ENCODE data around the gene PGBD4. TPM values are rescaled to one million over a fixed set of nuclear protein-coding genes. Genes with fewer than 3 reads are reported as not detected.
"Not testable (repeated sequence)": the region's sequence is repeated elsewhere in the genome, so short reads cannot be mapped to it uniquely, and the experiment has no call there.

Gene PGBD4
- total RNA-seq, 1 donor from 2014 or later = 1.9 TPM

- ATAC-seq (no peak), DNase-seq (ENCODE audit: low spot score) (no peak)
- intact Hi-C loops (cut with DNase I) = loop anchor here (5.0 kb wide), 1 partner anchor 102 kb away; the partner anchor contains the start of gene KATNBL1
Observed at GRCh38 chr15:34109797-34110663, 8.1 kb downstream of the PGBD4 start.

- intact Hi-C loops (cut with DNase I) = no loop called here
- ATAC-seq (no peak), DNase-seq (ENCODE audit: low spot score) (no peak)
Observed at GRCh38 chr15:34111488-34111887, 9.6 kb downstream of the PGBD4 start.

GRCh38 chr15:34114215-34114614, 12.3 kb downstream of the PGBD4 start:
- intact Hi-C loops (cut with DNase I) = no loop called here
- ATAC-seq (no peak), DNase-seq (ENCODE audit: low spot score) (no peak)

- intact Hi-C loops (cut with DNase I) = no loop called here
- ATAC-seq = no peak
- DNase-seq (ENCODE audit: low spot score) = no peak
Observed at GRCh38 chr15:34114739-34115138, 12.9 kb downstream of the PGBD4 start.

GRCh38 chr15:34116620-34117019, 14.7 kb downstream of the PGBD4 start:
- intact Hi-C loops (cut with DNase I) = no loop called here
- DNase-seq (ENCODE audit: low spot score) (no peak), ATAC-seq (no peak)

GRCh38 chr15:34119291-34119690, 17.4 kb downstream of the PGBD4 start:
- intact Hi-C loops (cut with DNase I) = no loop called here
- DNase-seq (ENCODE audit: low spot score) (no peak), ATAC-seq (no peak)

GRCh38 chr15:34120420-34120819, 18.5 kb downstream of the PGBD4 start:
- DNase-seq (ENCODE audit: low spot score); intact Hi-C loops (cut with DNase I); ATAC-seq: not testable (repeated sequence)

GRCh38 chr15:34121786-34122185, 19.9 kb downstream of the PGBD4 start:
- DNase-seq (ENCODE audit: low spot score); intact Hi-C loops (cut with DNase I); ATAC-seq: not testable (repeated sequence)

GRCh38 chr15:34122771-34123183, 20.9 kb downstream of the PGBD4 start:
- DNase-seq (ENCODE audit: low spot score) (no peak), ATAC-seq (peak; percentile 26)
- intact Hi-C loops (cut with DNase I) = no loop called here

- ATAC-seq (no peak), DNase-seq (ENCODE audit: low spot score) (no peak)
- intact Hi-C loops (cut with DNase I) = no loop called here
Observed at GRCh38 chr15:34124651-34125050, 22.8 kb downstream of the PGBD4 start.

- ATAC-seq = no peak
- intact Hi-C loops (cut with DNase I) = no loop called here
- DNase-seq (ENCODE audit: low spot score) = no peak
Observed at GRCh38 chr15:34125945-34126344, 24.1 kb downstream of the PGBD4 start.

- no peak for ATAC-seq
- intact Hi-C loops (cut with DNase I) = no loop called here
- no peak for DNase-seq (ENCODE audit: low spot score)
Observed at GRCh38 chr15:34126522-34126921, 24.6 kb downstream of the PGBD4 start.

GRCh38 chr15:34128898-34129297, 27.0 kb downstream of the PGBD4 start:
- intact Hi-C loops (cut with DNase I) = no loop called here
- DNase-seq (ENCODE audit: low spot score) (no peak), ATAC-seq (no peak)

- DNase-seq (ENCODE audit: low spot score) (no peak), ATAC-seq (no peak)
- intact Hi-C loops (cut with DNase I) = no loop called here
Observed at GRCh38 chr15:34132881-34133280, 31.0 kb downstream of the PGBD4 start.

- ATAC-seq (no peak), DNase-seq (ENCODE audit: low spot score) (no peak)
- intact Hi-C loops (cut with DNase I) = no loop called here
Observed at GRCh38 chr15:34133511-34133910, 31.6 kb downstream of the PGBD4 start.

- ATAC-seq (no peak), DNase-seq (ENCODE audit: low spot score) (no peak)
- intact Hi-C loops (cut with DNase I) = no loop called here
Observed at GRCh38 chr15:34147371-34148140, 45.7 kb downstream of the PGBD4 start.

GRCh38 chr15:34154725-34155204, 52.9 kb downstream of the PGBD4 start:
- intact Hi-C loops (cut with DNase I) = no loop called here
- no peak for ATAC-seq
- no peak for DNase-seq (ENCODE audit: low spot score)

GRCh38 chr15:34155859-34156258, 54.0 kb downstream of the PGBD4 start:
- ATAC-seq (no peak), DNase-seq (ENCODE audit: low spot score) (no peak)
- intact Hi-C loops (cut with DNase I) = no loop called here

Data from sciatic nerve (tissue), 2 donors.